ENCODE data around the gene CCDC154.

The CCDC154 gene

DNA sequence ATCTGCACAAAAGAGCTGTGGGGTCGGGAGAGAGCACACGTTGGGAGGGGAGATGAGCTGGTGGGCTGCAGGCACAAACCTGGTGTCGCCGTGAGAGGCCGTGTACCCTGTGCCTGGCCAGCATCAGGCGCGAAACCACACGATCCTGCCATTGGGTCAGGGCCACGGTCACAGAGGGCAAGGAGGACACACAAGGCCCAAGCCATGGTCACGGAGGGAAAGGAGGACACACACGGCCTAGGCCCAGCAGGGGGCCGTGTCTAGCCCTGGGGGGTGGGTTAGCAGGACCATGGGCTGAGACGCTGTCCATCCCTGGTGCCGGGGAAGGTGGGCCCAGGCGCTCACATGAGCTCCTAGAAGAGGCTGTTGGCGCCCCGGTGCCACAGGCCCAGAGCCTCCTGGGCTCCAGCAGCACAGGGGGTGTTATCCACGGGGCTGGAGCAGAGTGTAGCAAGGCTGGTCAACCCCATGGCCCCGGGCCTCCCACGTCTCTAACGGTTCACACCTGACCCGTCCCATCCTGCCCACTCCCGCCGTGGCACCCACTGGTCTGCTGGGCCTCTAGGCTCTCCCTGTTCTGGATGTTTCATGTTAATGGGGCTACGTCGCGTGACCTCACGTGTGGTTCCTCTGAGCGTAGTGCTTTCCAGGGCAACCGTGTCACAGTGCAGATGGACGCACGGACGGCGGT lies 7.5 kb upstream of the CCDC154 start:
- Histone ChIP-seq H3K4me3 (ENCODE audit: low read length) (no peak overlapping the region), H3K27ac (ENCODE audit: low read depth, low read length) (no peak overlapping the region), H3K27me3 (ENCODE audit: insufficient read depth, low read length) (no peaks in the 10 kb centered on the region), H3K36me3 (ENCODE audit: insufficient read depth, low read length) (peaks cover 62% of the 10 kb centered on the region), H3K9me3 (ENCODE audit: insufficient read depth, low read depth, low read length) (no peaks in the 10 kb centered on the region), H3K4me1 (ENCODE audit: insufficient read depth, low read length) (no peaks in the 10 kb centered on the region), H3K9ac (ENCODE audit: low read depth, low read length) (no peak overlapping the region)
- WGBS, result 95% methylated on average over 34 of the region's 34 CpGs

DNA sequence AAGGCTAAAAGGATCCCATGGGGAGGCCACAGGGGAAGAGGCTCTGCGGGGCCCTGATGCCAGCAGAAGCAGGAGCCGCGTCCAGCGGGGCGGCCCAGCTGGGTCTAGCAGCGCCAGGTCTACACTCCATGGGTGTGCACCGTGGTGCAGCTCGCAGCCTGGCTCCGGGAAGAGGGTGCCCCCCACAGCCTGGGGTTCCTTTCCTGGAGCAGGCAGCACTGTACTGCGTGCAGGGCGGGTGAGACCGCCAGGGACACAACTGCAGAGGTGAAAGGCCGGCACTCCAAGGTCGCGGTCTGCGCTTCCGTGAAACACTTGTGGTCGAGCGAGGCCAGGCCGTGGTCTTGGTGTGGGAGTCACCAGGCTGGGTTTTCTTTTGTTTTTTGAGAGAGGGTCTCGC lies 6.5 kb upstream of the CCDC154 start:
- Histone ChIP-seq H3K27me3 (ENCODE audit: insufficient read depth, low read length) (no peaks in the 10 kb centered on the region), H3K4me1 (ENCODE audit: insufficient read depth, low read length) (no peaks in the 10 kb centered on the region), H3K9ac (ENCODE audit: low read depth, low read length) (no peak overlapping the region), H3K36me3 (ENCODE audit: insufficient read depth, low read length) (peaks cover 65% of the 10 kb centered on the region), H3K9me3 (ENCODE audit: insufficient read depth, low read depth, low read length) (no peaks in the 10 kb centered on the region), H3K4me3 (ENCODE audit: low read length) (no peak overlapping the region), H3K27ac (ENCODE audit: low read depth, low read length) (no peak overlapping the region)
- WGBS, result 94% methylated on average over 21 of the region's 21 CpGs

DNA sequence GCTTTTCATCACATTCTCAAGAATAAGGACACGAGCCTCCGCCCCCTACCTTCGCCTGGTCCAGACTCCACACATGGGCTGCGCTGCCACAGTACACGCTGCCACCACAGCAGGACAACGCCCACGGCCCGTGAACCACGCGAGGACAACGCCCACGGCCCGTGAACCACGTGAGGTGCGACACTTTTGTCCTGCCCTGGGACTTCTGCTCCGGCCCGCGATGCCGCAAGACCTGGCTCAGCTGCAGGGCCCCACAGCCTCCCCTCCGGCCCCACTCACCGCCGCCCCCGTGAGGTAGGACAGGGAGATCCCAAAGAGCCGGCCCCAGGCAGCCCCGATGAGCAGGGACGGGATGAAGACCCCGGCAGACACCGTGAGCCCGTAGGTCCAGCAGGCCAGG lies 5.9 kb upstream of the CCDC154 start:
- Histone ChIP-seq H3K9ac (ENCODE audit: low read depth, low read length) (no peak overlapping the region), H3K27me3 (ENCODE audit: insufficient read depth, low read length) (no peaks in the 10 kb centered on the region), H3K36me3 (ENCODE audit: insufficient read depth, low read length) (peaks cover 62% of the 10 kb centered on the region), H3K27ac (ENCODE audit: low read depth, low read length) (no peak overlapping the region), H3K9me3 (ENCODE audit: insufficient read depth, low read depth, low read length) (no peaks in the 10 kb centered on the region), H3K4me3 (ENCODE audit: low read length) (no peak overlapping the region), H3K4me1 (ENCODE audit: insufficient read depth, low read length) (no peaks in the 10 kb centered on the region)
- WGBS, result 94% methylated on average over 29 of the region's 29 CpGs

DNA sequence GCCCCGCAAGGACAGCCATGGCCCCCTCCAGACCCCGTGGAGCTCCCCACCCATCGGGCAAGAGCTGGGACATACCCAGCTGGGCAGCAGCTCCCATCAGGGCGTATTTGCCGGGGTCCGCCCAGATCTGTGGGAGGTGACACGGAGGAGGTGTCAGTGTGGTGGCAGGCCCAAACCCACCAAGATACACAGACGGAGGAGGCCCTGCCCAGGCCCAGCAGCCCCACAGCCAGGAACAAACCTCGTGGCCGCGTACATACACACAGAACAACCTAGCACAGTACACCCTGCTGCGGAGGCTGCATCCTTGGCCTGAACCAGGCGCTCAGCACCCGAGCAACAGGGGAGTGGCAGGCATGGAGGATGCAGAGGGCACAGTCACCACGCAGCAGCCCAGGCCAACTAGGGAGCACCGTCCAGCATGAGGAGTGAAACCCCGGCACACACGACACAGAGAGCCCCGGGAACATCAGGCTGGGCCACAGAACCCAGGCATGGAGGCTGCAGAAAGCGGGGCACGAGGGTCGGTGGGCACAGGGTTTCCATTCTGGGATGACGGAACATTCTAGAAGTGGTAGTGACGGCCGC lies 4.9 kb upstream of the CCDC154 start:
- Histone ChIP-seq H3K27me3 (ENCODE audit: insufficient read depth, low read length) (no peaks in the 10 kb centered on the region), H3K9me3 (ENCODE audit: insufficient read depth, low read depth, low read length) (no peaks in the 10 kb centered on the region), H3K9ac (ENCODE audit: low read depth, low read length) (no peak overlapping the region), H3K4me1 (ENCODE audit: insufficient read depth, low read length) (no peaks in the 10 kb centered on the region), H3K36me3 (ENCODE audit: insufficient read depth, low read length) (peaks cover 54% of the 10 kb centered on the region), H3K27ac (ENCODE audit: low read depth, low read length) (no peak overlapping the region), H3K4me3 (ENCODE audit: low read length) (no peak overlapping the region)
- WGBS, result 96% methylated on average over 25 of the region's 25 CpGs

DNA sequence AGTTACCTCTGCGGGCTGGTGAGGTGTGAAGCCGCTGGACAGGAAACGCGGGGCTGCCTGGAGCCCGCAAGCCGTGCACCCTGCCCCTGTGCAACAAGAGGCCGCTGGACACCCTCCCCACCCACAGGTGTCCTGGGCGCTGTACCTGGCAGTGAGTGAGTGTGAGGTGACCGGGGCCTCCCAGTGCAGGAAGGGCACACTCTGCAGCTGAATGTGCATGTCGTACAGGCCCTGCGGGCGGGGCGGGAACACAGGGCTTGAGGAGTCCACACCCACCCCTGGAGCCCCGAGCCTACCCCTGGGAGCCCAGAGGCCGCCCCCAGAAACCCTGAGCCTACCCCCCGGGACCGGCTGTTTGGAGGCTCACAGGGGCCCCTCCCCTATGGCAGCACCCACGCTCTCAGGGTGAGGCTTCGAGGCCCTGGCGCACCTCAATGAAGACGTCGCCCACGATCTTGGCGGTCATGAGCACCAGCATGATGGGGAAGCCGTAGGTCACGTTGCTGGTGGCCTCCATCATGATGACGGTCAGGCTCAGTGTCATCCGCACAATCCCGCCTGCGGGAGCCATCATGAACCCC lies 4.3 kb upstream of the CCDC154 start:
- no peaks in the 10 kb centered on the region for H3K4me1 ChIP-seq (ENCODE audit: insufficient read depth, low read length)
- peaks cover 47% of the 10 kb centered on the region for H3K36me3 ChIP-seq (ENCODE audit: insufficient read depth, low read length)
- WGBS, result 92% methylated on average over 30 of the region's 30 CpGs
- no peaks in the 10 kb centered on the region for H3K9me3 ChIP-seq (ENCODE audit: insufficient read depth, low read depth, low read length)
- H3K4me3 ChIP-seq (ENCODE audit: low read length), result no peak overlapping the region
- no peak overlapping the region for H3K27ac ChIP-seq (ENCODE audit: low read depth, low read length)
- H3K27me3 ChIP-seq (ENCODE audit: insufficient read depth, low read length), result no peaks in the 10 kb centered on the region
- no peak overlapping the region for H3K9ac ChIP-seq (ENCODE audit: low read depth, low read length)

DNA sequence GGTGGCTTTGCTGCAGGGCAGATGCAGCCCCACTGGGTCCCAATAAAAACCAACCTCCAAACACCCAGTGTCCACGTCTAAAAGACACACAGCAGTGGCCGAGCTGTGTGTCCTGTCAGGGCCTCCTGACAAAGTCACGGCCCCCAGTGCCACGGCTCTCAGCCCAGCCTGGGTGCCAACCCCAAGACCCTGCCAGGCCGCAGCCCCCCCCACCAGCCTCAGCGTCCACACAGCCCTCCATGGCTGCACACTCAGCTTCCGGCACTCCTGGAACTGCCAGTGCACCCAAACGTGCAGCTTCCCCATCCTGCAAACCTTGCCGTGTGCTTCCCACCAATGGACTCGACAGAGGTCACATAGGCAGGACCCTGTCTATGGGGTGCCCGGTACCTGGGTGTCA lies 3.6 kb upstream of the CCDC154 start:
- WGBS, result 95% methylated on average over 11 of the region's 11 CpGs
- Histone ChIP-seq H3K27ac (ENCODE audit: low read depth, low read length) (no peak overlapping the region), H3K27me3 (ENCODE audit: insufficient read depth, low read length) (no peaks in the 10 kb centered on the region), H3K4me1 (ENCODE audit: insufficient read depth, low read length) (no peaks in the 10 kb centered on the region), H3K9ac (ENCODE audit: low read depth, low read length) (no peak overlapping the region), H3K36me3 (ENCODE audit: insufficient read depth, low read length) (peaks cover 41% of the 10 kb centered on the region), H3K4me3 (ENCODE audit: low read length) (no peak overlapping the region), H3K9me3 (ENCODE audit: insufficient read depth, low read depth, low read length) (no peaks in the 10 kb centered on the region)

DNA sequence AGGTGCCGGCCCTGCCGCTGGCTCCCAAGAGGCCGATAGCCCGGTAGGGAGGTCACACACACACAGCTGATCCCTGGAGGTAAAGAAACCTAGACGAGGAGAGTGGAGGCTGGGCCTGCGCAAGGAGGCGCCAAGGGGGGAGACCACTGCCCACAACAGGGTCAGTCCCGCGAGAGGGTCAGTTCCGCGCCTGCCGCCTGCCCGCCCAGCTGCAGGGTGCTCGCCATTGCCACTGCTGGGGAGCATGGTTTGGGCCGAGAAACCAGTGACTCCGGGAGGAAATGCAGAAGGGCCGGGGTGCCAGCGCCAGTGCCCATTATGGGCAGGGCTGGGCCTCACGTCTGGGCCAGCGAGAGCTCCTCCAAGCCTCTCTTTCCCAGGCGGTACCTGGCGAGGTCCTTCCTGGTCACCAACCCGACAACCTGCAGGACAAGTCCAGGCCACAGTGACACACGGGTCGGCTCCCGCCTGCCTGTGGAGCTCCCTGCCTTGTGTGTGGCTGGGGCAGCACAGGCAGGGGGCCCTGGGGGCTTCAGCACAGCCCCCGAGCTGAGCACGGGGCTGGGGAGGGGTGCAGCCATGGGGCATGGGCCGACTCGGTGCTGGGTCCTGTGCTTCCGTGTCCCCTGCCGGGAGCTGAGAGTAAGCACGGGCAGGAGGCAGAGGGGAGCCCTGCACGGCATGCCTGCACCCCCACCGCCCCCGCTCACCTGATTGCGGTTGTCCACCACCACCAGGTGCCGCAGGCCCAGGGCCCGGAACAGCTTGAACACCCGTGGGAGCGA lies 2.1 kb upstream of the CCDC154 start:
- H3K27ac ChIP-seq (ENCODE audit: low read depth, low read length), result no peak overlapping the region
- WGBS, result 96% methylated on average over 41 of the region's 41 CpGs
- no peaks in the 10 kb centered on the region for H3K27me3 ChIP-seq (ENCODE audit: insufficient read depth, low read length)
- no peaks in the 10 kb centered on the region for H3K4me1 ChIP-seq (ENCODE audit: insufficient read depth, low read length)
- H3K4me3 ChIP-seq (ENCODE audit: low read length), result no peak overlapping the region
- H3K9me3 ChIP-seq (ENCODE audit: insufficient read depth, low read depth, low read length), result no peaks in the 10 kb centered on the region
- H3K36me3 ChIP-seq (ENCODE audit: insufficient read depth, low read length), result peaks cover 28% of the 10 kb centered on the region
- H3K9ac ChIP-seq (ENCODE audit: low read depth, low read length), result no peak overlapping the region

DNA sequence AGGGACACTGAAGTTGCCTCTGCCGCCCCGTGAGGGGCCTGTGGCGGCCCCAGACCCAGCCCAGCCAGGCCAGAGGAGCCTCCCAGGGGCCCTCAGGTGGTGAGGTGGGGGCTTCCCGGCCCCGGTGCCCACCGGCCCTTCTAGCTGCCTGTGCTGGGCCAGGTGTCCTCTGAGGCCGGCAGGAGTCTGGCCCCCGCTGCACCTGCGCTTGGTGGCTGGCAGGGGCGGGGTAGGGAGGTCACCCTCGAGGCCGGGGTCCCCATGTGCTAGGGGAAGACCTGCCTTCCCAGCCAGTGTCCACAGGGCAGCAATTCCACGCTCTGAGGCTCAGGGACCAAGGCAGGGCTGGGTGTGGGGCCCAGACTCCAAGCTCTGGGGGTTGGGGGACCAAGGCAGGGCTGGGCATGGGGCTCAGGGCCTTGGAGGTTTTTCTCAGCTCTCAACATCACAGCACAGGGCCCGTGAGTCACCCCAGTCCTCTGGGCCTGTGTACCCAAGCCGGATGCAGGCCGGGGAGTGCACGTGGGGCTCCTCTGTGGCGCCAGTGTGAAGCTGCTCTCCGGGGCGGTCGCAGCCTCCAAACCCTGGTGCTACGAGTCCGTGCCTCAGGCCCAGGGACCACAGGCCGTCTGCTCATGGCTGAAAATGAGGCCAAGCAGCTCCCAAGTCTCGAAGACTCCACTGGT lies 1.3 kb upstream of the CCDC154 start:
- Histone ChIP-seq H3K27ac (ENCODE audit: low read depth, low read length) (no peak overlapping the region), H3K27me3 (ENCODE audit: insufficient read depth, low read length) (no peaks in the 10 kb centered on the region), H3K36me3 (ENCODE audit: insufficient read depth, low read length) (peaks cover 21% of the 10 kb centered on the region), H3K9me3 (ENCODE audit: insufficient read depth, low read depth, low read length) (no peaks in the 10 kb centered on the region), H3K9ac (ENCODE audit: low read depth, low read length) (no peak overlapping the region), H3K4me3 (ENCODE audit: low read length) (no peak overlapping the region), H3K4me1 (ENCODE audit: insufficient read depth, low read length) (no peaks in the 10 kb centered on the region)
- WGBS, result 94% methylated on average over 25 of the region's 25 CpGs

DNA sequence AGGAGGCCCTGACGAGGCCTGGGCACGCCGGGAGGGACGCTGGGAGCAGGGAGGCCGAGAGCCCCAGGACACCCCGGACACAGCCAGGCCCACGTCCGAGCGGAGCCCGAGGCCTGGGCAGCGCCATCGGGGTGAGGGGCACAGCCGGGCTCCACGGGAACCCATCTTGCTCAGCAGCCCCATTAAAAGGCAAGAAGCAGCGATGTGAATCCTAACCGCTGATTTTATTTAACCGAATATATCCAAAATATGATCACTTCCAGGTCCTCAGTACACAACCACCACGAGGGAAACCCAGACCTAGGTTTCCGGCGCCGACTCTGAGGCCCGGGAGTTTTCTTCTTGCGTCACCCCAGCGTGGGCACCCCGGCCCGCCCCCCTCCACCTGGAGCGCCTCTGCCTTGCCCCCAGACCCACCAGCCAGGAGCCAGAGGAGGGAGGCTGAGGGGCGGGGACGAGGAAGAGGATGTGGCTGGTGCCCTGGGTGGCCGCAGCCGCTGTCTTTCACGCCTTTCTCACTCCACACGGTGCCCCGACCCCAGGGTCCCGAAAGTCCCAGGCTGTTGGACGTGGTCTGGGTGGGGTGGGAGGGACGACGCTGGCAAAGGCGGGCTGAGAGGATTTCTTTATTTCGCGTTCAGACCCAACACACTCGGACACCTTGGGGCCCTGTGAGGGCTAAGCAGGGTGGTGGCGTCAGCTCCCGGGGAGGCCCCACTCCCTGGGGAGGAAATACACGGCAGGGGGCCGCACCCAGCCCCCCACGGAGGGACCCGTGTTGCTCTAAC lies 568 bp upstream of the CCDC154 start:
- Histone ChIP-seq H3K36me3 (ENCODE audit: insufficient read depth, low read length) (peaks cover 16% of the 10 kb centered on the region), H3K9me3 (ENCODE audit: insufficient read depth, low read depth, low read length) (no peaks in the 10 kb centered on the region), H3K9ac (ENCODE audit: low read depth, low read length) (no peak overlapping the region), H3K4me3 (ENCODE audit: low read length) (no peak overlapping the region), H3K4me1 (ENCODE audit: insufficient read depth, low read length) (no peaks in the 10 kb centered on the region), H3K27me3 (ENCODE audit: insufficient read depth, low read length) (no peaks in the 10 kb centered on the region), H3K27ac (ENCODE audit: low read depth, low read length) (no peak overlapping the region)
- WGBS, result 94% methylated on average over 48 of the region's 48 CpGs

DNA sequence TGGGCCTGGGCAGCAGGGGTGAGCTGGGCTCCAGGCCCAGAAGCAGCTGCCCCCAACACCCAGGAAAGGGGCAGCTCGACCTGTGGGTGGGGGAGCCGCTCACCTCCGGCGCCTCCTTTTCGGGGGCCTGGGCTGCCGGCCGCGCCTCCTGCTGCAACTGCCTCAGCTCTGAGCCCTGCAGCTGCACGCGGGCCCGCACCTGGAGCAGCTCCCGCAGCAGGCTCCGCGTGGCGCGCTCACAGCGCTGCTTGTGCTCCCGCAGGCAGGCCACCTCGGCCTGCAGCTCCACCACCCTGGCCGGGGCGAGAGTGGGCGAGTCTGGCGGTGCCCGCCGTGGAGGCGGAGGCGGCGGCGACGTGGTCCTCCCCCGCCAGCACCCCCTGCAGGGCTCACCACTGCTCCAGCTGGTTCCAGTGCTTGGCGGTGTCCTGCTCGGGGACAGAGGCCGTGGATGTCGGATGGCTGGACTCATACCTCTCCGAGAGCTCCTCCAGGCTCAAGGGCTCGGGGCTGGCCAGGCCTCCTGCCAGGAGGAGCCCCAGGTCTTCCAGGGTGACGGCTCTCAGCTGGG lies 868 bp downstream of the CCDC154 start:
- 89% methylated on average over 38 of the region's 38 CpGs for WGBS
- Histone ChIP-seq H3K9ac (ENCODE audit: low read depth, low read length) (no peak overlapping the region; the same call in 1 of the 2 replicates), H3K27ac (ENCODE audit: low read depth, low read length) (no peak overlapping the region), H3K4me1 (ENCODE audit: insufficient read depth, low read length) (no peaks in the 10 kb centered on the region), H3K9me3 (ENCODE audit: insufficient read depth, low read depth, low read length) (no peaks in the 10 kb centered on the region), H3K27me3 (ENCODE audit: insufficient read depth, low read length) (no peaks in the 10 kb centered on the region), H3K36me3 (ENCODE audit: insufficient read depth, low read length) (peaks cover 15% of the 10 kb centered on the region), H3K4me3 (ENCODE audit: low read length) (no peak overlapping the region)
